A673 (cell line): ENCODE measurements around the gene TP53BP2.

Source experiments
- CTCF ChIP-seq: fragments of 300-800, 200-600 bp; sonication (generic); conservative IDR thresholded peaks from 2 replicates; pipeline ENCODE4 v1.5.1; 2017; ENCODE audit warnings: low read depth, mild to moderate bottlenecking, antibody characterized with exemption, low read length, moderate library complexity, mixed read lengths
- EZH2 ChIP-seq: fragments of 200-600 bp; sonication (generic); IDR thresholded peaks from 2 replicates; pipeline ENCODE4 v1.6.1; 2017; ENCODE audit warnings: borderline replicate concordance, low read depth, mild to moderate bottlenecking, mixed read lengths, antibody characterized with exemption, low read length; ENCODE audit not compliant: poor library complexity, severe bottlenecking

DNA sequence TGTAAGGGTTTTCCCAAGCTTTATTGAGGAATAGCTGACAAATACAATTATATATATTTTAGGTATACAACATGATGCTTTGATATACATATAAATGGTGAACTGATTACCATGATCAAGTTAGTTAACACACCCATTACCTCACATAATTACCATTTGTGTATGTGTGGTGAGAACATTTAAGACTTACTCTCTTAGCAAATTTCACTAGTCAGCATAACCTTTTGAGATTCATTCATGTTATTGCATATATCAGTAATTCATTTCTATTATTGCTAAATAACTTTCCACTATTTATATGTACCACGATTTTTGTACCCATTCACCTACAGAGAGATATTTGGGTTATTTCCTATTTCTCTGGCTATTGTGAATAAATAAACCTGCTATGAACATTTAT is 16.2 kb upstream of the TP53BP2 start:
- TF ChIP-seq CTCF = no peak
- no peak for TF ChIP-seq EZH2
